Esophagus muscularis mucosa (tissue), 4 donors: ENCODE data around the gene FDX1.

Source experiments
- CTCF ChIP-seq, 3 experiments: fragments of 200-600 bp in 2 of 3; fragments of 450-650 bp in 1 of 3; sonication (generic) in 2 of 3; IDR thresholded peaks; one replicate each; pipeline ENCODE4 v1.5.1; 2017 to 2019; ENCODE audit warnings: antibody characterized with exemption in 3 of 3, mild to moderate bottlenecking in 2 of 3, moderate library complexity in 1 of 3
- EP300 ChIP-seq: sonication (generic); formaldehyde crosslinking; IDR thresholded peaks from one replicate; pipeline ENCODE4 v1.6.1; 2017; ENCODE audit warnings: antibody characterized with exemption
- POLR2A ChIP-seq: fragments of 450-650 bp; IDR thresholded peaks from one replicate; pipeline ENCODE4 v1.6.1; 2017; ENCODE audit warnings: antibody characterized with exemption, moderate library complexity, mild to moderate bottlenecking, low read depth
- POLR2AphosphoS5 ChIP-seq, 2 donors: sonication (generic); formaldehyde crosslinking; IDR thresholded peaks; one replicate each; pipeline ENCODE4 v1.6.1; 2017; ENCODE audit warnings: antibody characterized with exemption in 2 of 2

- TF ChIP-seq CTCF (IDR thresholded peaks at IDR 0.05) (no peak), EP300 (no peak), POLR2AphosphoS5 (IDR thresholded peaks at IDR 0.05) (no peak), POLR2A (no peak)
Measured at GRCh38 chr11:110479108-110480101, 49.7 kb downstream of the FDX1 start.
